Left ventricle myocardium inferior (tissue), 1 donor: ENCODE measurements around the gene LPAR1. TPM values are rescaled to one million over a fixed set of nuclear protein-coding genes. Genes with fewer than 3 reads are reported as not detected.

Experiments used
- DNase-seq: peaks from one replicate; pipeline ENCODE4 v3.0.0-alpha.2; 2020
- H3K27ac ChIP-seq: fragments of 200-600 bp; replicated peaks from 2 replicates; pipeline ENCODE4 v1.8.0; 2021
- H3K27me3 ChIP-seq: fragments of 200-600 bp; 2 replicates; pipeline ENCODE4 v1.8.0; 2021; ENCODE audit warnings: low read depth
- H3K36me3 ChIP-seq: fragments of 200-600 bp; 2 replicates; pipeline ENCODE4 v1.8.0; 2021
- H3K4me1 ChIP-seq: fragments of 200-600 bp; 2 replicates; pipeline ENCODE4 v1.8.0; 2021
- H3K4me3 ChIP-seq: fragments of 200-600 bp; 2 replicates; pipeline ENCODE4 v1.8.0; 2021; ENCODE audit warnings: mild to moderate bottlenecking, moderate library complexity
- H3K9me3 ChIP-seq: fragments of 200-600 bp; replicated peaks from 2 replicates; pipeline ENCODE4 v1.8.0; 2021
- intact Hi-C: fragments of 100-400 bp; cut with micrococcal nuclease; formaldehyde crosslinking; loops from one replicate; pipeline ENCODE4 v1.11.0; 2022
- total RNA-seq: library from RNA; stranded (reverse); fragmentation: NEBNext Ultra II Directional; extraction: Animal tissue kit (Norgen Biotek cat#: 25700); gene quantifications from one replicate; pipeline ENCODE4 v1.2.1, GENCODE V29; 2021
- TF ChIP-seq, protein P1 (sequence below): fragments of 200-600 bp; IDR thresholded peaks from 2 replicates; pipeline ENCODE4 v1.8.0; 2021; ENCODE audit warnings: antibody characterized with exemption, mild to moderate bottlenecking, borderline replicate concordance
- donor health status: DM: no; HTN: yes; CAD: no; lungs with severe emphysema.

Gene LPAR1
- total RNA-seq, 1 donor from 2014 or later = 12.4 TPM

DNA sequence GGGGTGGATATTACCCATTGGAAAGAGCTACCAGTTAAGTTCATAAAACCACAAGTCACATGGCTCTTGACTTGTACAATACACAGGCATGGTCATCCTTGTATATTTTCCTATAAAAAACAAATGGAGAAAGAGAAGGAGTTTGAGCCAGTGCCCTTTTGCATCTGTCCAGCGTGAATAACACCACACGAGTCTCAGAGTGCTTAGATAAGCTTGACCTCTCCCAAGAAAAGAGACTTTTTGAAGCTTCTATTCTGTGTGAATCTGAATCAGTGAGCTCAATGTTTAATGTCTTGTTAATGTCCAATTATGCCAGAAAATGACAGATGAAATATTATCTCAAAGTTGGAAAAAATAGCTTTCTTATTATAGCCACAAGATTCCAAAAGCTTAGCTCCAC lies 30.9 kb upstream of the LPAR1 start:
- TF ChIP-seq, protein P1, sequence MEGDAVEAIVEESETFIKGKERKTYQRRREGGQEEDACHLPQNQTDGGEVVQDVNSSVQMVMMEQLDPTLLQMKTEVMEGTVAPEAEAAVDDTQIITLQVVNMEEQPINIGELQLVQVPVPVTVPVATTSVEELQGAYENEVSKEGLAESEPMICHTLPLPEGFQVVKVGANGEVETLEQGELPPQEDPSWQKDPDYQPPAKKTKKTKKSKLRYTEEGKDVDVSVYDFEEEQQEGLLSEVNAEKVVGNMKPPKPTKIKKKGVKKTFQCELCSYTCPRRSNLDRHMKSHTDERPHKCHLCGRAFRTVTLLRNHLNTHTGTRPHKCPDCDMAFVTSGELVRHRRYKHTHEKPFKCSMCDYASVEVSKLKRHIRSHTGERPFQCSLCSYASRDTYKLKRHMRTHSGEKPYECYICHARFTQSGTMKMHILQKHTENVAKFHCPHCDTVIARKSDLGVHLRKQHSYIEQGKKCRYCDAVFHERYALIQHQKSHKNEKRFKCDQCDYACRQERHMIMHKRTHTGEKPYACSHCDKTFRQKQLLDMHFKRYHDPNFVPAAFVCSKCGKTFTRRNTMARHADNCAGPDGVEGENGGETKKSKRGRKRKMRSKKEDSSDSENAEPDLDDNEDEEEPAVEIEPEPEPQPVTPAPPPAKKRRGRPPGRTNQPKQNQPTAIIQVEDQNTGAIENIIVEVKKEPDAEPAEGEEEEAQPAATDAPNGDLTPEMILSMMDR = no peak
- no peaks in the 10 kb centered on the region for H3K36me3 ChIP-seq
- H3K27me3 ChIP-seq = peaks cover 8% of the 10 kb centered on the region
- intact Hi-C loops = no loop called here
- no peak overlapping the region for H3K4me3 ChIP-seq
- no peaks in the 10 kb centered on the region for H3K4me1 ChIP-seq
- H3K27ac ChIP-seq = peak overlapping the region; percentile 74
- H3K9me3 ChIP-seq = no peaks in the 10 kb centered on the region
- no peak for DNase-seq

DNA sequence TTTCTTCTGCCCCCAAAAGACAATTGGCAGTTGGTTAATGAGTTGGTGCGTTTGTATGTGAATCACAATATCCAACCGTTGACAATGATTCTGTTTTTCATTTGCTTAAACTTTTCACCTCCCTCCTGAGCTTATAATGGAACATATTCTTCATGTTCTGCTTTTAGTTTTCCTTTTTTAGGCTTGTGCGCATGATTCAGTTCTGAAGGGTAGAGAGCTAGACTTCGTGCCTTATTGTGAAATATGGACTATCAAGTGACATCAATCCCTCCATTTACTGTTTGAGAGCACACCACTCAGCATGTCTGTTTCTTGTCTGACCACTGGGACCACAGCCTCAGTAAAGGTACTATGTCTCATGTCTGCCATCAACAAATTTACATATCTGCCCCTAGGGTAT lies 30.5 kb upstream of the LPAR1 start:
- Histone ChIP-seq H3K4me3 (no peak overlapping the region), H3K27me3 (peaks cover 8% of the 10 kb centered on the region), H3K9me3 (no peaks in the 10 kb centered on the region), H3K27ac (peak overlapping the region; percentile 74), H3K4me1 (no peaks in the 10 kb centered on the region), H3K36me3 (no peaks in the 10 kb centered on the region)
- intact Hi-C loops = no loop called here
- TF ChIP-seq, protein P1 = no peak
- no peak for DNase-seq

DNA sequence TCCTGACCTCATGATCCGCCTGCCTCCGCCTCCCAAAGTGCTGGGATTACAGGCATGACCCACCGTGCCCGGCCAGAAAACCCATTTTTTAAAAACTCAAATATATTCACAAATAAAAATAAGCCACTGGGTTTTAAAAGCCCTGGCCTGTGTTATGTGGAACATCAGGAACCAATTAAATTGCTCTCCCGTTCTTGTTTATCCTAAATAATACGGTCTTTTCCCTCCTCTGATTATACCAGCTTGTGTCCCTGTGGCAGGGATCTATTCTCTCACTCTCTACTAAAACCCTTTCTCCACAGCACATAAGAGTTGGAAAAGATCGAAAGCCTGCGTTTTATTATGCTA lies 30.1 kb upstream of the LPAR1 start:
- H3K27ac ChIP-seq = peak overlapping the region; percentile 74
- no peak for DNase-seq
- TF ChIP-seq, protein P1 = no peak
- no peaks in the 10 kb centered on the region for H3K9me3 ChIP-seq
- intact Hi-C loops = no loop called here
- H3K27me3 ChIP-seq = peaks cover 8% of the 10 kb centered on the region
- H3K4me1 ChIP-seq = no peaks in the 10 kb centered on the region
- no peaks in the 10 kb centered on the region for H3K36me3 ChIP-seq
- H3K4me3 ChIP-seq = no peak overlapping the region

DNA sequence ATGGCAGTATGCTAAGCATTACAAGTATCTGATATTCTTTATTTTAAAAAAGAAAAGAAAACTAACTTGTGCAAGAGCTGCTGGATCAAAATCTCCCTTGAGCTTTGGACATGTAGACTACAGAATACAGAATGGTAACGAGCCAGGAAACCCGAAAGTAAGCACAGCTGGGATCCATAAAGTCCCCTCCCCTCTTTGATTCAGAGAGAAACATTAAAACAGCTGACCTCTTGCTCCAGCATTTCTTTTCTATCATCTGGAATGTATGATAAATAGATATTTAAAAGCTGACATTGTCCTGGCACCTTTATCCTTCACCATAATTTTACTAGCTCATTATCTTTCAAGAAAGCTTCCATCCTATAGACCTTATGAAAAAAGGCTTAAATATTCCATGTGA lies 28.2 kb upstream of the LPAR1 start:
- Histone ChIP-seq H3K27ac (peak overlapping the region; percentile 74), H3K4me3 (no peak overlapping the region), H3K27me3 (peaks cover 13% of the 10 kb centered on the region), H3K9me3 (no peaks in the 10 kb centered on the region), H3K4me1 (no peaks in the 10 kb centered on the region), H3K36me3 (no peaks in the 10 kb centered on the region)
- TF ChIP-seq, protein P1 = no peak
- intact Hi-C loops = no loop called here
- no peak for DNase-seq

DNA sequence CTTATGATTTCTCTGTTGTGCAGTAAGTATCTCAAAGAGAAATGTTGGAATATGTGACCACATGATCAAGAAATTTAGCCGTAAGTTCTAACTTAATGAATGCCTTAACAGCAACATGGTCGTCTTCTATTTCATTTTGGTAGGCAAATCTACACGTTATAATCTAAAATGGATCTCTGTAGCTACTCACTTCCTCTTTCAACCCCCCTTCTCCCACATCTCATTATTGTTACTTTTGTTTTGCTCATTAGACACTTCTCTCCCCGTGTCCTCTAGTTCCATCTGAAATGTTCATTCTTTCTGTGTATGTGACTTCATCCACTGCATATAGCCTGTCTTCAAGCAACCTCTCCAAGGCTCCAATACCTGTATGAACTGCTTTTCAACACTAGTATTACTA lies 27.1 kb upstream of the LPAR1 start:
- Histone ChIP-seq H3K4me3 (no peak overlapping the region), H3K4me1 (no peaks in the 10 kb centered on the region), H3K36me3 (no peaks in the 10 kb centered on the region), H3K27ac (peak overlapping the region; percentile 74), H3K27me3 (peaks cover 13% of the 10 kb centered on the region), H3K9me3 (no peaks in the 10 kb centered on the region)
- no peak for DNase-seq
- TF ChIP-seq, protein P1 = no peak
- intact Hi-C loops = no loop called here
